Mesenchymal stem cell (in vitro differentiated cells and primary cell): Measurements from ENCODE around the gene OTC.

Experiments
- DNase-seq: peaks from one replicate; pipeline ENCODE4 v3.0.0-alpha.2; 2013
- H2AFZ ChIP-seq: one replicate; pipeline ENCODE4 v1.6.1; 2013; ENCODE audit warnings: low read depth, mild to moderate bottlenecking, control low read depth, inconsistent platforms, low read length, moderate library complexity
- H2AK5ac ChIP-seq: 2 replicates; pipeline ENCODE4 v1.6.1; 2013; ENCODE audit warnings: low read length, moderate library complexity, mild to moderate bottlenecking, inconsistent platforms; ENCODE audit not compliant: severe bottlenecking
- H2BK120ac ChIP-seq: one replicate; pipeline ENCODE4 v1.6.1; 2013; ENCODE audit warnings: low read depth, mild to moderate bottlenecking, inconsistent platforms, low read length, moderate library complexity
- H2BK12ac ChIP-seq, 2 experiments: one replicate each; pipeline ENCODE4 v1.6.1; 2013; ENCODE audit warnings: inconsistent platforms in 2 of 2, low read length in 2 of 2, mild to moderate bottlenecking in 2 of 2, moderate library complexity in 2 of 2, control low read depth in 1 of 2
- H2BK15ac ChIP-seq: one replicate; pipeline ENCODE4 v1.6.1; 2013; ENCODE audit warnings: mild to moderate bottlenecking, low read depth, inconsistent platforms; ENCODE audit not compliant: poor library complexity, severe bottlenecking
- H2BK5ac ChIP-seq: 2 replicates; pipeline ENCODE4 v1.6.1; 2013; ENCODE audit warnings: low read depth, mild to moderate bottlenecking, low read length, control low read depth, inconsistent platforms; ENCODE audit not compliant: poor library complexity, severe bottlenecking
- H3K14ac ChIP-seq, 2 experiments: one replicate each; pipeline ENCODE4 v1.6.1; 2013; ENCODE audit warnings: inconsistent platforms in 2 of 2, low read length in 2 of 2, control low read depth in 1 of 2, mild to moderate bottlenecking in 1 of 2, moderate library complexity in 1 of 2
- H3K18ac ChIP-seq, 2 experiments: one replicate each; pipeline ENCODE4 v1.6.1; 2013; ENCODE audit warnings: inconsistent platforms in 2 of 2, low read length in 2 of 2, control low read depth in 1 of 2, low read depth in 1 of 2, mild to moderate bottlenecking in 1 of 2
- H3K23ac ChIP-seq, 2 experiments: one replicate each; pipeline ENCODE4 v1.6.1; 2013; ENCODE audit warnings: inconsistent platforms in 2 of 2, low read length in 2 of 2, mild to moderate bottlenecking in 2 of 2, moderate library complexity in 2 of 2, control low read depth in 1 of 2
- H3K27ac ChIP-seq: 2 replicates; pipeline ENCODE4 v1.5.1; 2013; ENCODE audit warnings: mild to moderate bottlenecking, moderate library complexity, low read length, control low read depth, inconsistent platforms; ENCODE audit not compliant: poor library complexity, severe bottlenecking
- H3K27me3 ChIP-seq, 2 experiments: 2 replicates each; pipeline versions ENCODE4 v1.6.1 to v1.7.0; 2013; ENCODE audit warnings: low read length in 2 of 2, mild to moderate bottlenecking in 2 of 2, moderate library complexity in 2 of 2, control low read depth in 1 of 2, inconsistent platforms in 1 of 2; ENCODE audit not compliant: control insufficient read depth in 1 of 2, insufficient read depth in 1 of 2
- H3K36me3 ChIP-seq, 2 experiments: 2 replicates each; pipeline versions ENCODE4 v1.6.1 to v1.7.0; 2013; ENCODE audit warnings: low read length in 2 of 2, control low read depth in 1 of 2, inconsistent platforms in 1 of 2, low read depth in 1 of 2, mild to moderate bottlenecking in 1 of 2; ENCODE audit not compliant: insufficient read depth in 2 of 2, control insufficient read depth in 1 of 2
- H3K4ac ChIP-seq, 2 experiments: one replicate each; pipeline ENCODE4 v1.6.1; 2013; ENCODE audit warnings: inconsistent platforms in 2 of 2, low read length in 2 of 2, mild to moderate bottlenecking in 2 of 2, moderate library complexity in 2 of 2, control low read depth in 1 of 2, low read depth in 1 of 2
- H3K4me1 ChIP-seq: 2 replicates; pipeline ENCODE4 v1.6.1; 2013; ENCODE audit warnings: low read depth, low read length, control low read depth; ENCODE audit not compliant: control insufficient read depth, insufficient read depth
- H3K4me2 ChIP-seq: 2 replicates; pipeline ENCODE4 v1.6.1; 2013; ENCODE audit warnings: low read length, mild to moderate bottlenecking, inconsistent platforms; ENCODE audit not compliant: poor library complexity, severe bottlenecking
- H3K4me3 ChIP-seq, 2 experiments: 2 replicates each; pipeline versions ENCODE4 v1.5.1 to v1.7.0; 2013; ENCODE audit warnings: low read length in 2 of 2, mild to moderate bottlenecking in 2 of 2, control low read depth in 1 of 2, low read depth in 1 of 2; ENCODE audit not compliant: insufficient read depth in 1 of 2
- H3K79me1 ChIP-seq: replicated peaks from 2 replicates; pipeline ENCODE4 v1.6.1; 2013; ENCODE audit warnings: mild to moderate bottlenecking, control low read depth, low read length, inconsistent platforms; ENCODE audit not compliant: poor library complexity, severe bottlenecking
- H3K9ac ChIP-seq: 2 replicates; pipeline ENCODE4 v1.7.0; 2013; ENCODE audit warnings: mild to moderate bottlenecking, low read length, moderate library complexity
- H3K9me3 ChIP-seq: 2 replicates; pipeline ENCODE4 v1.7.0; 2013; ENCODE audit warnings: mild to moderate bottlenecking, low read length; ENCODE audit not compliant: control insufficient read depth
- H4K8ac ChIP-seq: one replicate; pipeline ENCODE4 v1.6.1; 2013; ENCODE audit warnings: inconsistent platforms, mild to moderate bottlenecking, low read length, moderate library complexity
- H4K91ac ChIP-seq: one replicate; pipeline ENCODE4 v1.6.1; 2013; ENCODE audit warnings: mild to moderate bottlenecking, low read length, inconsistent platforms
- WGBS: methylation state at CpG from one replicate; pipeline ENCODE4 v1.1.7; 2013; ENCODE audit warnings: mixed read lengths; 5-methylcytosine and 5-hydroxymethylcytosine counted together

OTC gene

GRCh38 chrX:38437093-38437492 is 84.7 kb downstream of the OTC start:
- Histone ChIP-seq H4K8ac (no peak overlapping the region), H3K4me1 (no peaks in the 10 kb centered on the region), H3K9me3 (no peaks in the 10 kb centered on the region), H3K27ac (no peak overlapping the region), H3K9ac (no peak overlapping the region), H3K4ac (no peak overlapping the region), H3K36me3 (no peaks in the 10 kb centered on the region), H3K14ac (no peak overlapping the region), H3K27me3 (peaks cover 0 to 25% of the 10 kb centered on the region in 2 experiments), H2BK5ac (no peak overlapping the region), H3K79me1 (no peaks in the 10 kb centered on the region), H4K91ac (no peak overlapping the region), H3K4me3 (no peak overlapping the region), H2BK12ac (no peak overlapping the region), H3K4me2 (no peak overlapping the region), H2BK120ac (no peak overlapping the region), H2AK5ac (no peak overlapping the region), H3K18ac (no peak overlapping the region), H2BK15ac (no peak overlapping the region), H3K23ac (no peak overlapping the region), H2AFZ (no peak overlapping the region)
- DNase-seq, result no peak
- 64% methylated on average over 2 of the region's 2 CpGs for WGBS

- Histone ChIP-seq H3K4me1 (no peaks in the 10 kb centered on the region), H3K18ac (no peak overlapping the region), H3K27me3 (peaks cover 0 to 21% of the 10 kb centered on the region in 2 experiments), H4K8ac (no peak overlapping the region), H4K91ac (no peak overlapping the region), H3K14ac (no peak overlapping the region), H3K79me1 (no peaks in the 10 kb centered on the region), H3K4me3 (no peak overlapping the region), H3K9me3 (no peaks in the 10 kb centered on the region), H3K27ac (no peak overlapping the region), H2BK15ac (no peak overlapping the region), H2BK12ac (no peak overlapping the region), H2AK5ac (no peak overlapping the region), H3K23ac (no peak overlapping the region), H2BK5ac (no peak overlapping the region), H2AFZ (no peak overlapping the region), H2BK120ac (no peak overlapping the region), H3K4ac (no peak overlapping the region), H3K9ac (no peak overlapping the region), H3K4me2 (no peak overlapping the region), H3K36me3 (no peaks in the 10 kb centered on the region)
- no peak for DNase-seq
- WGBS, result 37% methylated on average over 5 of the region's 5 CpGs
Observed at GRCh38 chrX:38438321-38438720, 85.9 kb downstream of the OTC start.

GRCh38 chrX:38452603-38453002 is 100.2 kb downstream of the OTC start:
- no peak overlapping the region for H2BK120ac ChIP-seq

GRCh38 chrX:38458071-38458470 is 105.7 kb downstream of the OTC start:
- no peak overlapping the region for H3K23ac ChIP-seq
- H2BK12ac ChIP-seq, result no peak overlapping the region
- no peak overlapping the region for H4K8ac ChIP-seq
- H3K27me3 ChIP-seq, result peaks cover 0 to 2% of the 10 kb centered on the region in 2 experiments
- no peak for DNase-seq
- no peak overlapping the region for H2BK5ac ChIP-seq
- no peak overlapping the region for H4K91ac ChIP-seq
- no peak overlapping the region for H2BK15ac ChIP-seq
- H3K14ac ChIP-seq, result no peak overlapping the region
- H3K18ac ChIP-seq, result no peak overlapping the region
- H3K9ac ChIP-seq, result no peak overlapping the region
- no peak overlapping the region for H3K4me2 ChIP-seq
- 83% methylated on average over 1 of the region's 1 CpG for WGBS
- H3K4me3 ChIP-seq, result no peak overlapping the region
- no peak overlapping the region for H3K4ac ChIP-seq
- H3K79me1 ChIP-seq, result no peaks in the 10 kb centered on the region
- H2BK120ac ChIP-seq, result no peak overlapping the region
- no peaks in the 10 kb centered on the region for H3K36me3 ChIP-seq
- no peak overlapping the region for H2AK5ac ChIP-seq
- H2AFZ ChIP-seq, result no peak overlapping the region
- no peak overlapping the region for H3K27ac ChIP-seq
- H3K4me1 ChIP-seq, result no peaks in the 10 kb centered on the region
- peaks cover 8% of the 10 kb centered on the region for H3K9me3 ChIP-seq

More at GRCh38 chrX:38452603-38453002, 100.2 kb downstream of the OTC start:
- Histone ChIP-seq H3K4me1 (no peaks in the 10 kb centered on the region), H3K4ac (no peak overlapping the region), H2AFZ (no peak overlapping the region), H3K14ac (no peak overlapping the region), H4K91ac (no peak overlapping the region), H3K4me3 (no peak overlapping the region), H2AK5ac (no peak overlapping the region), H3K18ac (no peak overlapping the region), H3K9me3 (peaks cover 16% of the 10 kb centered on the region), H3K79me1 (no peaks in the 10 kb centered on the region), H3K23ac (no peak overlapping the region), H2BK5ac (no peak overlapping the region), H3K27ac (no peak overlapping the region), H4K8ac (no peak overlapping the region), H3K9ac (no peak overlapping the region), H3K36me3 (no peaks in the 10 kb centered on the region), H3K27me3 (peaks cover 0 to 6% of the 10 kb centered on the region in 2 experiments), H3K4me2 (no peak overlapping the region), H2BK12ac (no peak overlapping the region), H2BK15ac (no peak overlapping the region)
- no peak for DNase-seq
